ENCODE measurements around the gene XPC.
"Not testable (repeated sequence)": the region's sequence is repeated elsewhere in the genome, so short reads cannot be mapped to it uniquely, and the experiment has no call there.

XPC gene

DNA sequence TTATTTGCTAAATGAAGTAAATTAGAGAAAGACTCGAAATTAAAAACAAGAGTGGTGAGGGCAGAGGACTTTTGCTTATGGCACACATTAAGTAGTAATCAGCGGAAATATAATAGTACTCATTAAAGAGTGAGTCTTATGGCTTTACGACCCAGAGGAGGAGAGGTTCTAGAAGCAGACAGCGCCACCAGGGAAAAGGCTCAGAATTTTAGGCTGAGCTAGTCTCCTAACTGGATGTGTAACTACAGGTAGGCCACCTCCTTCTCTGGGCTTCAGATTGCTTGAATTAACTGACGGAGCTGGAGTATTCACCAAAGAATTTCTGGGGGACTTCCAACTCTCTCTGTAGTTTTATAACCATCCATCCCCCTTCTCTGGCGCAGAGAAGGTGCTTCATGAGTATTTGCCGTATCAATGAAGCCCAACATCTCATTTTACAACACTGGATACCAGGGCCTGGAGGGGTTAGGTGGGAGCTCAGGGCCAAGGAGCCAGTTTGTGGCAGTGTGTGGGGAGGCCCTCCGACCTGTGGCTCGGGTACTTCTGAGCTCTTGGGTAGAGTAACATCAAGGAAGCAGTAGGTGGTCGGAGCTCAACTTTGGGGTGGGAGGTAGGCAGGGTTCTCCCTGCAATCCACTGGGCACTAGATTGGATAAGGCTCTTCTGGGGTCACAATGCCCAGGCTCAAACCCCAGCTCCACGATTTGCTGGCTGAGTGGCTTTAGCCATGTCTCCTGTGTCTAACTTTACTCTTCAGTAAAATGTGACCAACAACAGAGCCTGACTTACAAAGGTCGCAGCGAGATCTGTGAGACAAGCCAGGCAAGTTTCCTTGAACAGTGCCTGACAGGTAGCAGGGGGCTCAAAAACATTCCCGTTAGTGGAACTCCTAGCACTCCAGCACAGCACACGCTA, 54.8 kb downstream of the XPC start:
- Mint-ChIP-seq H3K4me1 (peaks cover 68% of the 10 kb centered on the region), H3K9me3 (no peaks in the 10 kb centered on the region), H3K4me3 (peak overlapping the region; percentile 95), H3K27me3 (no peaks in the 10 kb centered on the region), H3K36me3 (ENCODE audit: insufficient read depth) (peaks cover 33% of the 10 kb centered on the region), H3K27ac (ENCODE audit: low read depth) (peak overlapping the region; percentile 99)
- no peak for DNase-seq (ENCODE audit: low spot score in 2 of 2)
- ATAC-seq (replicated peaks; ENCODE audit: extremely low read depth, poor library complexity, severe bottlenecking): no peak

DNA sequence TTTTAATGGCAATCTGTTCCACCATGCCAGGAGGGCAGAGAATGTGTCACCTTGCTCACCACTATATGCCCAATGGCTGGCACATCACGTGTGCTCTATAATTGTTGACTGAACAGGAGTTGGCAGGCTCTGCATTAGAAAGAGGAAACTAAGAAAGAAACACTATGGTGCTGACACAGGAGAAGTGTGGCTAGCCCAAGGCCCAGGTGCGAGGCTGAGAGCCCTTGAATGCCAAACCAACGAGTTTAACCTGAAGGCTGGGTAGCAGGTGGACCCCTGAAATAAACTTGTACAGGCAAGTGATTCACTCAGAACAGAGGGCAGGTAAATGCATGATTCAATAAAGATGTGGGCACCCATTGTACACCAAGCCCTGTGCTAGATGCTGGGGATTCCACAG, 56.1 kb downstream of the XPC start:
- H3K27me3 Mint-ChIP-seq: no peaks in the 10 kb centered on the region
- no peak for ATAC-seq (replicated peaks; ENCODE audit: extremely low read depth, poor library complexity, severe bottlenecking)
- H3K27ac Mint-ChIP-seq (ENCODE audit: low read depth): peak overlapping the region; percentile 47
- no peak for DNase-seq (ENCODE audit: low spot score in 2 of 2)
- no peaks in the 10 kb centered on the region for H3K9me3 Mint-ChIP-seq
- peaks cover 24% of the 10 kb centered on the region for H3K36me3 Mint-ChIP-seq (ENCODE audit: insufficient read depth)
- H3K4me3 Mint-ChIP-seq: peak overlapping the region; percentile 30
- peaks cover 55% of the 10 kb centered on the region for H3K4me1 Mint-ChIP-seq

DNA sequence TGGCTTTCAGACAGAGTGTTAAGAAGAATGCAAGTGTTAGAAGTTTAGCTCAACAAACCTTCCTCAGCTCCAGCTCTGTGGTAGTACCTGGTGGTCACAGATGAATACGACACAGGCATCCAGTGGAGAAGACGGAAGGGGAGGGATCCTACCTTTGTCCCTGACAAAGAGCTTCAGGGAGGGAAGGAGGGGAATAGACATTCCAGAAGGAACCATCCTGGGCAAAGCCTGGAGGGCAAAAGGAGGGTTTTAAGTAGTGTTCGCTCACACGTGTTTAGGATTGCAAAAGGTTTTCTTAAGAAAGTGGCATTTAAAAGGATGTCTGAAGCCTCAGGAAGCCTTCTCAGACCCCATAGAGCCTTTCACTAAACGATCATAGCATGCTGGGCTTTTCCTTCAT, 56.5 kb downstream of the XPC start:
- Mint-ChIP-seq H3K36me3 (ENCODE audit: insufficient read depth) (peaks cover 24% of the 10 kb centered on the region), H3K9me3 (no peaks in the 10 kb centered on the region), H3K4me3 (no peak overlapping the region), H3K27me3 (no peaks in the 10 kb centered on the region), H3K27ac (ENCODE audit: low read depth) (peak overlapping the region; percentile 47), H3K4me1 (peaks cover 51% of the 10 kb centered on the region)
- DNase-seq (ENCODE audit: low spot score in 2 of 2) (no peak), ATAC-seq (replicated peaks; ENCODE audit: extremely low read depth, poor library complexity, severe bottlenecking) (no peak)

DNA sequence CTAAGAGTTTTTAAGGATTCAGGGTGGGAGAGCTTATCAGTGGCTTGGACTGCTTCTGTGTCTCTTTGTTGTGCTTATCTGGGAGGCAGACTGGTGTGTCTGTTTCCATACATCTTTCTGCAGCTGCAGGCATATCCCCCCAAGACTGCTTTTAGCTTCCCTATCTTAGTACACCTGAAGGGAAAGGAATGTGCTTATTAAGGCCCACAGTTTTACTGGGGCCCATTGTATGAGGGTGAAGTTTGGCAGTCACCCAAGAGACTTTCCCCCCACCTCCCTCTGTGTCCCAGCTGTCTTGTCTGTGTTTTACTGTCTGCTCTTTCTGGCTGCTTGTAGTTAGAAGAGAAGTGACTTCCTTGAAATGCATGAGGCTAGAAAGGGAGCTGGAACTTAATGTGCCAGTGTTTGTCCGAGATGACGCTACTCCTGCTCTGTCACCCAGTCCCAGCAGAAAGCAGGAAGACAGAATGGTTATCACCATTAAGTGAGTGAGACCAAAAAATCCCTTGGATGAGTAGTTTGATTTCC, 57.4 kb downstream of the XPC start:
- not testable (repeated sequence) for H3K4me3 Mint-ChIP-seq; ATAC-seq (replicated peaks; ENCODE audit: extremely low read depth, poor library complexity, severe bottlenecking); DNase-seq (ENCODE audit: low spot score in 2 of 2); H3K27me3 Mint-ChIP-seq; H3K27ac Mint-ChIP-seq (ENCODE audit: low read depth); H3K9me3 Mint-ChIP-seq
- peaks cover 42% of the 10 kb centered on the region for H3K4me1 Mint-ChIP-seq
- peaks cover 22% of the 10 kb centered on the region for H3K36me3 Mint-ChIP-seq (ENCODE audit: insufficient read depth)

DNA sequence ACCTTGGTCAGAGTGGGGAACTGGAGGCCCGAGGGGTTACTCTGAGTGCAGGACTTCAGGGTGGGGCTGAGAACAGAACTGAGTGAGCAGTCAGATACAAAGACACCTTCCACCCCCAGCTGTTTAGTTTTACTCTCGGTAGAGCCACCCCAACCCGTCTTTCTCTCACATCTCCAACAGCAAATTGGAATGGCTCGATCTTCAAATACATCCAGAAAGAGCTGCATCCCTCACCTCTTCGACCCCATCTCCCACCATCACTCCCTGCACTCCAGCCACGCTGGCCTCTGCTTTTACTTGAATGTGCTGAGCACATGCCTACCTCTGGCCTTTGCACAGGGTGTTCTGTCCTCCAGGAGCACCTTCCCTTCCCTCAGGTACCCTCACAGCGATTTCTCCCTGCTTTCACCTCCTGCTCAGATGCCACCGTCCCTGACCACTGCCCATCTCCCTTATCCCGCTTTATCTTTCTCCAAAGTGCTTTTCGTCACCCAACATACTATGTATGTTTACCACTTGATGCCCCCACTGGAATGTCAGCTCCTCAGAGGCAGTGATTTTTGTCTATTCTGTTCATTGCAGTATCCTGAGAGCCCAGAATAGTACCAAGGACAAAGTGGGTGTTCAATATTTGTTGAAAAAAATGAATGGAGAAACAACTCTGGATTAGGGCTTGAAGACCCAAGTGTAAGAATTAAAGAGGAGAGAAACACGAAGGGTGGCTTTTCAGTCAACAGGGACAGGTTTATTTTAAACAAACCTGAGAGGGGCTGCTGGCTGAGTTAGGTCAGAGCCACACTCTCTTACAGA, 58.1 kb downstream of the XPC start:
- Mint-ChIP-seq H3K4me3 (no peak overlapping the region), H3K9me3 (no peaks in the 10 kb centered on the region)
- ATAC-seq (replicated peaks; ENCODE audit: extremely low read depth, poor library complexity, severe bottlenecking): no peak

DNA sequence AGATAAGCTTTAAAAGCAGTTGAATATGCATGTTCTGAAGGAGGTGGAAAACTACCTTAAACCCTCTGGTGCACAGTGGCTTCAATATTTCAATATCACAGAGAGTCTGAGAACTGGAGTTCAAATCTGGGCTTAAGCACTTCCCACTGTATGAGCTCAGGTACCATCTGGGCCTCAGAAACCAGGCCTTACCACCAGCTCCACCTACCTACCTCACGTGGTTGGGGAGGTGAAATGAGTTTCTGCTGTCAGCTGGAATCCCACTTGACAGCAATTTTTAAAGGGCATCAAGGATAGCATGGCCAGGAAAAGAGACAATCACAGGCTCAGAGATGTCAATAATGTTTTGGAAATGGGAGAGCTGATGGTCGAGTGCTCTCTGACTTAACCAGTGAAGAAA, 58.8 kb downstream of the XPC start:
- no peaks in the 10 kb centered on the region for H3K9me3 Mint-ChIP-seq
- H3K27ac Mint-ChIP-seq (ENCODE audit: low read depth): no peak overlapping the region
- H3K27me3 Mint-ChIP-seq: no peaks in the 10 kb centered on the region
- ATAC-seq (replicated peaks; ENCODE audit: extremely low read depth, poor library complexity, severe bottlenecking) (no peak), DNase-seq (ENCODE audit: low spot score in 2 of 2) (no peak)
- no peak overlapping the region for H3K4me3 Mint-ChIP-seq
- H3K36me3 Mint-ChIP-seq (ENCODE audit: insufficient read depth): peaks cover 10% of the 10 kb centered on the region
- peaks cover 35% of the 10 kb centered on the region for H3K4me1 Mint-ChIP-seq

More for the DNA sequence above, 58.1 kb downstream of the XPC start:
- Mint-ChIP-seq H3K27ac (ENCODE audit: low read depth) (no peak overlapping the region), H3K4me1 (peaks cover 36% of the 10 kb centered on the region), H3K27me3 (no peaks in the 10 kb centered on the region), H3K36me3 (ENCODE audit: insufficient read depth) (peaks cover 17% of the 10 kb centered on the region)
- no peak for DNase-seq (ENCODE audit: low spot score in 2 of 2)

DNA sequence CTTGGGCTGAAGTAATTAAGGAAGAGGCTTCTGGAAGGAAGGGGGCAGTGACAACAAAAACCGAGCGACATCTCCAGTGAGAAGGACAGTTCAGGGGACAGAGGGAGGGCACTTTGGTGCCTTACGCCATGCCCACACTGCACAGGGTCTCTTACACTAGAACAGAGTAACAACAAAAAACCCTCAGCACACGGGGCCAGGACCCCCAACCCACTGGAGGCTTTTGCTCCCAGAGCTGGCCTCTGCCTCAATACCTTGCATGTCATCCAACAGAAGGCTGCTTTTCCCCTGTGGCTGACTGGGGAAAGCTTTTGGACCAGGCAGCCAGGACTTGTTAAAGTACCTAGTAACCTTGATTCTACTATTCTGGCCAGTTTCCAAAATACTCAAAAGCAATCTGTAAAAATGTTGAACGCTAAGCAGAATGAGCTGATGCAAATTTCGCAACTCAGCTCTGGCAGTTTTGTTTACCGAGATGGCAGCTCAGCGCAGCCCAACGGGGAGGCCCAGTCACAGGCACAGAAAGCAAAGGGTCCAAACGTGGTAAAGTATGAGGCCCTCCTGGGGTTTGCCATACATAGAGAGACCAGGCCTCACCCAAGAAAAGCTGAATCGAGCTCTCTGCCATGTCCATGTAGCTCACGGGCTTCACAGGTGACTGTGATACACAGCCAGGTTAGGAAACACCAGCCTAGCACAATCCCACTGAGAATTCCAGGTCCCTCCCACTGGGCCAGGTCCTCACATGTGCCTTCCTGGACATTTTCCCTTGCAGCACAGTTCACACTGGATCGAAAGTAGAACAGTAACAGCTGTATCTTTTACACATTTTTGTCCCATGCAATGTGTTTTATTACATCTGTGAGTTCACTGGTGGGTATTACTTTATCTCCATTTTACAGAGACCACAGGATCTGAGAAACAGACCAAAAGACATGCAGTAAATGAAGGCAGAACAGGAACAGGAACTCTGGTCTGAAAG, 59.7 kb downstream of the XPC start:
- H3K36me3 Mint-ChIP-seq (ENCODE audit: insufficient read depth): peaks cover 8% of the 10 kb centered on the region
- DNase-seq (ENCODE audit: low spot score in 2 of 2) (no peak), ATAC-seq (replicated peaks; ENCODE audit: extremely low read depth, poor library complexity, severe bottlenecking) (no peak)
- no peaks in the 10 kb centered on the region for H3K27me3 Mint-ChIP-seq
- no peaks in the 10 kb centered on the region for H3K9me3 Mint-ChIP-seq
- peaks cover 31% of the 10 kb centered on the region for H3K4me1 Mint-ChIP-seq
- H3K27ac Mint-ChIP-seq (ENCODE audit: low read depth): peak overlapping the region; percentile 67
- no peak overlapping the region for H3K4me3 Mint-ChIP-seq

DNA sequence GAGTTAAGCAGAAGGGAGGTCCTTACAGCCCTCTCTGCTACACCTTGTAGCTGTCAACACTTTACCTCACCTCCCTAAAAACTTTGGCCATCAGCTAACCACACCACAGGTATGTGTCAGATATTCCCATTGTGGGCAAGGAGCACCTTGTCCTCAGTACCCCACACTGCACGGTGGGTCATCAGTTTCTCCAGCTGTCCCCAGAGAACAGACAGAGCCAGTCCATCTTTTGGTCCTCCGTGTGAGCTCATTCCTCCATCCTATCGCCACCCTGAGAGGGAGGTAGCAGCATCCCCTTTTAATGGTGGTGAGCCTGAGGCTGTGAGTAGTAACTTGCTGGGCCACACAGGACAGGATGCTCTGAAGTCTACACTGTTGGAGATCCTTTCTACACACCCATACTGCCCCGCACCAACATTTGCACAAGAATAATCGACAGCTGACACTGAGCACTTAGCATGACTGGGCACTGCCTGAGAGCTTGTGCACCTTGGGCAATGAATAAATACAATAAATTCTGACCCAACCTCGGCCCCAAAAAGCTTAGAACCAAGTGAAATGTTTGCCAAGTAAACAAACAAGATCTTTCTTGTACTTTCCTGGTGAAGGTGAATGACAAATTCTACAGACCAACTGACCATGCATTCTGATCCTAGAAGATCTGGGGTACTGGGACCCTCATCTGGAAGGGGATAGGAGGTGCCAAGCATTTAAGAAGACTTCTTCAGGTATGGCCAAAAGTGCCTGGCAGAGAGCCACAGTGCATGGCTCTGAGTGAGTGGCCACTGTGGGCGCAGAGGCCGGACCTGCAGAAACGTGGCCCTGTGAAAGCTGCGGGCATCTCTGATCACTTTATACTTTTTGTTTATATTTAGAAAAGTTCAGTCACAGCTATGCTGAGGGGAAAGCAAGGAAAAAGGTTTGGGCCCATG, 60.7 kb downstream of the XPC start:
- DNase-seq (ENCODE audit: low spot score in 2 of 2): no peak
- no peaks in the 10 kb centered on the region for H3K9me3 Mint-ChIP-seq
- peaks cover 22% of the 10 kb centered on the region for H3K4me1 Mint-ChIP-seq
- H3K27ac Mint-ChIP-seq (ENCODE audit: low read depth): peak overlapping the region; percentile 67
- no peak for ATAC-seq (replicated peaks; ENCODE audit: extremely low read depth, poor library complexity, severe bottlenecking)
- peaks cover 11% of the 10 kb centered on the region for H3K36me3 Mint-ChIP-seq (ENCODE audit: insufficient read depth)
- H3K27me3 Mint-ChIP-seq: no peaks in the 10 kb centered on the region
- H3K4me3 Mint-ChIP-seq: no peak overlapping the region

DNA sequence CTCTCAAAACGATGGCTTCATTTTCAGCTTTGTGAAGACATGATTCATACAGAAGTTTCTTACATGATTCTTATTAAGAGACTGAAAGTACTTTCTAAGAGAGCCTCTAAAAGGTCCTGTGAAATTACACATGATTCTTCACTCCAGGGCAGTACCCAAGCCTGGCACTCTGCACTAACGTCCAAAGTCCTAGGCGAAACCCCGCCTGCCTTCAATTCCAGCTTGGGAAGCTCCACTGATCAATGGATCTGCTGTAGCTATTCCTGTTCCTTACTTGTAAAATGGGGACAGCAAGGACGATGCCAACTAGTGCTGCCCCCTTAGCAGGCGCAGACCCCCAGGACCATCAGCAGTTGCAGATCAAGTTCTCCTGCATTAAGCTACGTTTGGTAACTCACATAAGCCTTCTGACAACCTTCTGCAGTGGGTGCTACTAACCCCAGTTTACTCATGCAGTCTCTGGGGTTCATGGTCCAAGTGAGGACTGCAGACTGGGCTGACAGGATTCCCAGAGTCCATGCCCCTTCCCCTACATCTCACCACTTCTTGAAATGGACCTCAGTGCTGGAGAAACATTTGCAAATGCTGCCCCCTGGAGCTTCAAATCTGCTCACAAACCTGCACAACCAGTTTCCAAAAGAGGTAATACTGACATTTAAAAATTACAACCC, 64.3 kb downstream of the XPC start:
- Mint-ChIP-seq H3K27ac (ENCODE audit: low read depth) (no peak overlapping the region), H3K4me3 (no peak overlapping the region), H3K9me3 (no peaks in the 10 kb centered on the region), H3K36me3 (ENCODE audit: insufficient read depth) (peaks cover 9% of the 10 kb centered on the region), H3K4me1 (no peaks in the 10 kb centered on the region), H3K27me3 (no peaks in the 10 kb centered on the region)
- ATAC-seq (replicated peaks; ENCODE audit: extremely low read depth, poor library complexity, severe bottlenecking) (no peak), DNase-seq (ENCODE audit: low spot score in 2 of 2) (no peak)

DNA sequence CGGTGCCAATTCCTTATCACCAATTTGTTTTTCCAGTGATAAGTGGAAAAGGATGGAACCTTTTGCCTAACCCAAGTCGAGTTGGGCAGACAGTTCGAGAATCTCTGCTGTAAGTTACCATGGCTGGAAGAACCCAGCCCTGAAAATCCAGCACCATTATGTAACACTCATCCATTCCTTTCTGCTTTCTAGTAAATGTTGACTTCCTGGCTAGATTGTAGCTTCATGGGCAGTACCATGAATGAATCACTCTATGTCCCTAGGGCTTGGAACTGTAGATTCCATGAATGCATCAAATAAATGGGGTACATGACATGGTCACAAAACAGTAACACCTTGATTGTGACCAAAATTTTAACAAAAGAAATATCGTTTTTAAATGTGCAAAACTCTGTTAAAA, 67.7 kb downstream of the XPC start:
- H3K4me1 Mint-ChIP-seq: no peaks in the 10 kb centered on the region
- H3K4me3 Mint-ChIP-seq: no peak overlapping the region
- no peak overlapping the region for H3K27ac Mint-ChIP-seq (ENCODE audit: low read depth)
- no peak for DNase-seq (ENCODE audit: low spot score in 2 of 2)
- no peak for ATAC-seq (replicated peaks; ENCODE audit: extremely low read depth, poor library complexity, severe bottlenecking)
- no peaks in the 10 kb centered on the region for H3K27me3 Mint-ChIP-seq
- H3K36me3 Mint-ChIP-seq (ENCODE audit: insufficient read depth): peaks cover 6% of the 10 kb centered on the region
- H3K9me3 Mint-ChIP-seq: no peaks in the 10 kb centered on the region

DNA sequence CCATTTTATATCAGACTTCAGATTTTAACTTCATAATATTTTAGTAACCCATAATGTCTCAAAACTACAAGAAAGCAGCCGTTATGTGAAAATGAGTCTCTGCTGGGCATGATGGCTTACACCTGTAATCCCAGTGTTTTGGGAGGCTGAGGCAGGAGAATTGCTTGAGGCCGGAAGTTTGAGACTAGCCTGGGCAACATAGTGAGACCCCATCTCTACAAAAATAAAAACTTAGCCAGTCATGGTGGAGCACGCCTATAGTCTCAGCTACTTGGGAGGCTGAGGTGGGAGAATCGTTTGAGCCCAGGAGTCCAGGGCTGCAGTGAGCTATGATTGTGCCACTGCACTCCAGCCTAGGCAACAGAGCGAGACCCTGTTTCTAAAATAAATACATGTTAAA, 68.6 kb downstream of the XPC start:
- H3K4me1 Mint-ChIP-seq; H3K27me3 Mint-ChIP-seq; H3K4me3 Mint-ChIP-seq; ATAC-seq (replicated peaks; ENCODE audit: extremely low read depth, poor library complexity, severe bottlenecking); H3K9me3 Mint-ChIP-seq; DNase-seq (ENCODE audit: low spot score in 2 of 2); H3K27ac Mint-ChIP-seq (ENCODE audit: low read depth); H3K36me3 Mint-ChIP-seq (ENCODE audit: insufficient read depth): not testable (repeated sequence)
